MM.1S (cell line): ENCODE results near the gene IDH3G.

Source experiments
- EZH2 ChIP-seq: fragments of 300-600 bp; sonication (generic); optimal IDR thresholded peaks from 2 replicates; pipeline ENCODE3; 2017; ENCODE audit warnings: low read depth, mild to moderate bottlenecking, antibody characterized with exemption, low read length, mixed read lengths
- TF ChIP-seq, protein P1 (sequence below): fragments of 300-600 bp; sonication (generic); IDR thresholded peaks from 2 replicates; pipeline ENCODE4 v1.5.1; 2016; ENCODE audit warnings: antibody characterized with exemption, low read length, mixed read lengths

DNA sequence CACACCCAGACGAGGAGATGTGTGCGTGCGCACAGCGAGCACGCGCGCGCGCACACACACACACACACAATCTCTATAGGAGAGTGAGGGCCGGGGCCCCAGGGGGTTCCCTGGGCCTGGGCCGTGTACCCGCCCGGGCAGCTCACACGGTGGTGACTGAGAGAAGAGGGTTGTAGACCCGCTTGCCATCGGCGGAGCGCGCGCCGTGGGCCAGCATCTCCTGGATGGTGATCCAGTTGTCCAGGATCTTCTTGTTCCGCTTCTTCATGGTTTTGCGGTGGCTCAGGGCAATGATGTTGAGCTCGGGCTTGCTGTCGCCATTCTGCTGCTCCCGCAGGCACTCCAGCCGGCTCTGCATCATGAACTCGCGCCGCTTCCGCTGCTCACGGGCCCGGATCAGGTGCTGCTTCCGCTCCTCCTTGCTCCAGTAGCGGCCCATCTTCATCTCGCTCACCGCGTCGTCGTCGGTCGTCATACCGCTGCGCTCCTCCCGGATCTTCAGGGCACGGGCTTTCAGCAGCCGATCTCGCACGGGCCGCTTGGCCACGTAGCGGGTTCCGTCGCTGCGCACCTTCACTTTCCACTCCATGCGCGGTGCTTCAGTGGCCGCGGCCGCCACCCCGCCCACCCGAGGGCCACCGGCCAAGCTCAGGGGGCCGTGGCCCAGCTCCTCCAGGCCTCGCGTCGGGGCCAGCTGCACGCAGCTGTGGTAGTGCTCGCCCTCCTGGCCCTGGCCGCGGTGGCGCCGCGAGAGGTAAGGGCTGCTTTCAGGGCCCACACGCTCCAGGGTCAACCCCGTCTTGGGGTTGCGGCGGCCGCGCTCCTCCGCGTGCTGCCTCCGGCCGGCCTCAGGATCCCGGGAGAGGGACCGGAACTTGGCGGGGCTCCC, 9.3 kb upstream of the IDH3G start:
- TF ChIP-seq, protein P1, sequence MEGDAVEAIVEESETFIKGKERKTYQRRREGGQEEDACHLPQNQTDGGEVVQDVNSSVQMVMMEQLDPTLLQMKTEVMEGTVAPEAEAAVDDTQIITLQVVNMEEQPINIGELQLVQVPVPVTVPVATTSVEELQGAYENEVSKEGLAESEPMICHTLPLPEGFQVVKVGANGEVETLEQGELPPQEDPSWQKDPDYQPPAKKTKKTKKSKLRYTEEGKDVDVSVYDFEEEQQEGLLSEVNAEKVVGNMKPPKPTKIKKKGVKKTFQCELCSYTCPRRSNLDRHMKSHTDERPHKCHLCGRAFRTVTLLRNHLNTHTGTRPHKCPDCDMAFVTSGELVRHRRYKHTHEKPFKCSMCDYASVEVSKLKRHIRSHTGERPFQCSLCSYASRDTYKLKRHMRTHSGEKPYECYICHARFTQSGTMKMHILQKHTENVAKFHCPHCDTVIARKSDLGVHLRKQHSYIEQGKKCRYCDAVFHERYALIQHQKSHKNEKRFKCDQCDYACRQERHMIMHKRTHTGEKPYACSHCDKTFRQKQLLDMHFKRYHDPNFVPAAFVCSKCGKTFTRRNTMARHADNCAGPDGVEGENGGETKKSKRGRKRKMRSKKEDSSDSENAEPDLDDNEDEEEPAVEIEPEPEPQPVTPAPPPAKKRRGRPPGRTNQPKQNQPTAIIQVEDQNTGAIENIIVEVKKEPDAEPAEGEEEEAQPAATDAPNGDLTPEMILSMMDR: no peak
- TF ChIP-seq EZH2: no peak
